22Rv1 (cell line): ENCODE data around the gene FBXW7.

Experiments
- CTCF ChIP-seq: fragments of 450-650 bp; IDR thresholded peaks from 2 replicates; pipeline ENCODE4 v1.5.1; 2017; ENCODE audit warnings: mild to moderate bottlenecking
- ZFX ChIP-seq: fragments of 450-650 bp; IDR thresholded peaks from 2 replicates; pipeline ENCODE4 v1.6.1; 2017; ENCODE audit warnings: antibody characterized with exemption, borderline replicate concordance

- TF ChIP-seq CTCF (no peak), ZFX (no peak)
These were observed 191.9 kb downstream of the FBXW7 start for GRCh38 chr4:152344001-152344400.
